ENCODE results near the gene BANF2. TPM values are rescaled to one million over a fixed set of nuclear protein-coding genes. Genes with fewer than 3 reads are reported as not detected.

The BANF2 gene
- total and polyA plus RNA-seq, 3 donors from 2014 or later, result 29.5 to 133 (median 60.2) TPM

- no peak for DNase-seq
- no peaks in the 10 kb centered on the region for H3K36me3 ChIP-seq (ENCODE audit: low read depth, missing control alignments)
- TF ChIP-seq CTCF (IDR thresholded peaks at IDR 0.05), result no peak
- no peak for TF ChIP-seq POLR2A (IDR thresholded peaks at IDR 0.05)
- intact Hi-C loops (cut with DNase I; ENCODE audit: low total_unique reads), result no loop called here
- no peak overlapping the region for H3K27ac ChIP-seq
- peaks cover 6% of the 10 kb centered on the region for H3K4me1 ChIP-seq
- H3K9me3 ChIP-seq, result no peaks in the 10 kb centered on the region
- H3K27me3 ChIP-seq, result no peaks in the 10 kb centered on the region
- no peak overlapping the region for H3K4me3 ChIP-seq
- 53 to 85% methylated on average over 3 of the region's 3 CpGs for WGBS, 2 donors
These were observed 83.0 kb downstream of the BANF2 start for GRCh38 chr20:17782768-17783167.

GRCh38 chr20:17783671-17784070, 83.9 kb downstream of the BANF2 start:
- WGBS, 2 donors, result 77 to 80% methylated on average over 6 of the region's 6 CpGs
- intact Hi-C loops (cut with DNase I; ENCODE audit: low total_unique reads), result no loop called here
- Histone ChIP-seq H3K36me3 (ENCODE audit: low read depth, missing control alignments) (no peaks in the 10 kb centered on the region), H3K27me3 (no peaks in the 10 kb centered on the region), H3K9me3 (no peaks in the 10 kb centered on the region), H3K4me3 (no peak overlapping the region), H3K27ac (no peak overlapping the region), H3K4me1 (peaks cover 6% of the 10 kb centered on the region)
- TF ChIP-seq CTCF (IDR thresholded peaks at IDR 0.05) (no peak), POLR2A (IDR thresholded peaks at IDR 0.05) (no peak)
- DNase-seq, result no peak

GRCh38 chr20:17785007-17785406, 85.2 kb downstream of the BANF2 start:
- intact Hi-C loops (cut with DNase I; ENCODE audit: low total_unique reads), result no loop called here
- H3K27ac ChIP-seq, result no peak overlapping the region
- 84 to 88% methylated on average over 5 of the region's 5 CpGs for WGBS, 2 donors

More at GRCh38 chr20:17785007-17785406, 85.2 kb downstream of the BANF2 start:
- Histone ChIP-seq H3K4me3 (no peak overlapping the region), H3K36me3 (ENCODE audit: low read depth, missing control alignments) (no peaks in the 10 kb centered on the region), H3K9me3 (no peaks in the 10 kb centered on the region), H3K27me3 (no peaks in the 10 kb centered on the region), H3K4me1 (peaks cover 6% of the 10 kb centered on the region)
- DNase-seq, result no peak
- no peak for TF ChIP-seq POLR2A (IDR thresholded peaks at IDR 0.05)
- TF ChIP-seq CTCF (IDR thresholded peaks at IDR 0.05), result no peak

Other genes starting within 250 kb of the BANF2 start
- 10 to 100 TPM; 10.7 to 11.3 TPM for gene BFSP1, start 168.6 kb upstream of the BANF2 start, total RNA-seq
- 7.4 TPM for gene BFSP1, start 168.6 kb upstream of the BANF2 start, polyA plus RNA-seq (ENCODE audit: insufficient read depth, low read depth, low replicate concordance)
- gene DSTN, start 129.9 kb upstream of the BANF2 start, total RNA-seq, result 100 to 1,000 TPM; 121 to 148 TPM
- gene DSTN, start 129.9 kb upstream of the BANF2 start, polyA plus RNA-seq (ENCODE audit: insufficient read depth, low read depth, low replicate concordance), result 301 TPM
- gene RRBP1, start 17.7 kb upstream of the BANF2 start, total RNA-seq, result 100 to 1,000 TPM; 144 to 146 TPM
- 93.8 TPM for gene RRBP1, start 17.7 kb upstream of the BANF2 start, polyA plus RNA-seq (ENCODE audit: insufficient read depth, low read depth, low replicate concordance)

Measured in testis (tissue), 3 donors.